GM18873 (cell line): Measurements from ENCODE around the gene ZNF831.

Source experiments
- ATAC-seq: cut with Tn5 transposase; IDR thresholded peaks from one replicate; pipeline ENCODE4 v1.9.1; 2021; ENCODE audit warnings: mild to moderate bottlenecking, moderate library complexity, moderate number of reproducible peaks; ENCODE audit not compliant: unreplicated experiment, low FRiP score

ZNF831 gene

DNA sequence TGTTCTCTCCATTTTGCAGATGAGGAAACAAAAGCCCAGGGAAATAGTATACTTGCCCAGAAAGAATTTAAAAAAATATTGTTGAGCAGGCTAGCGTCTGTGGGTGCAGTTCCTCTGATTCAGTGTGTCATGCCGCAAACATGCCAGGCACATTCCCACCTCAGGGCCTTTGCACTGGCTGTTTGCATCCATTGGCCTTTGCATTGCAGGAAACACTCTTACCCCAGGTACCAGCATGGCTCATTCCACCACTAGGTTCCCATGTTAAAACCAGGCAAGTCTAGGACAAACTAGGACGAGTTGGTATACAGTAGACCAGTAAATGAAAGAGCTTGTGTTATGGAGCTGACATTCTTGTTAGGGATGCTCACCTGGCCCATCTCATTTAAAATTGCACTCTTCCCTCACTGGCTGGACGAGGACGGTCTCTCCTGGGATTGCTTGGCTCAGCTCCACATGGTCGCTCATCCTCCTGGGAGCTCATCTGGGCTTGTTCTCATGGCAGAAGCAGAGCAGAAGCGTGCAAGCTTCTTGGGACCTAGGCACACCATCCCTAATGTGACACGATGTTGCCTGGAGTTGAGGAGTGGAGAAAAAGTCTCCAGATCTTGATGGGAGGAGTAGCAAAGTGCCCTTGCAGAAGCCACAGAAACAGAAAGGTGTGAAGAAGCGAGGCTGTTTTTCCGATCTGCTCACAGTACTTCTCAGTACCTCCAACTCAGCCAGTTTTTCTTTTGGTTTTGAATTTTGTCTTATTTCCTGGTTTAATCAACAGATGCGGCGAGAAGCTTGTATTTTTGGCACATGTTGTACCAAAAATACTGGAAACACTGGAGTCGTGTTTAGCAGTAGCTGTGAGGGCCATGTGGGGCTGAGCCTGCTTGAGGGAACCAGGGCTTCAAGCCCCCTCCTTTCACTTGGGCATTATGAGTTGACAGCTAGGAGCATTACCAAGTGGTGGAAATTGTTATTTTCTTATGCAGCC lies 13.9 kb downstream of the ZNF831 start:
- no peak for ATAC-seq

GRCh38 chr20:59178983-59179595 lies 15.5 kb downstream of the ZNF831 start:
- ATAC-seq: no peak

GRCh38 chr20:59179988-59180387 lies 16.4 kb downstream of the ZNF831 start:
- no peak for ATAC-seq

GRCh38 chr20:59181936-59182335 lies 18.3 kb downstream of the ZNF831 start:
- no peak for ATAC-seq

DNA sequence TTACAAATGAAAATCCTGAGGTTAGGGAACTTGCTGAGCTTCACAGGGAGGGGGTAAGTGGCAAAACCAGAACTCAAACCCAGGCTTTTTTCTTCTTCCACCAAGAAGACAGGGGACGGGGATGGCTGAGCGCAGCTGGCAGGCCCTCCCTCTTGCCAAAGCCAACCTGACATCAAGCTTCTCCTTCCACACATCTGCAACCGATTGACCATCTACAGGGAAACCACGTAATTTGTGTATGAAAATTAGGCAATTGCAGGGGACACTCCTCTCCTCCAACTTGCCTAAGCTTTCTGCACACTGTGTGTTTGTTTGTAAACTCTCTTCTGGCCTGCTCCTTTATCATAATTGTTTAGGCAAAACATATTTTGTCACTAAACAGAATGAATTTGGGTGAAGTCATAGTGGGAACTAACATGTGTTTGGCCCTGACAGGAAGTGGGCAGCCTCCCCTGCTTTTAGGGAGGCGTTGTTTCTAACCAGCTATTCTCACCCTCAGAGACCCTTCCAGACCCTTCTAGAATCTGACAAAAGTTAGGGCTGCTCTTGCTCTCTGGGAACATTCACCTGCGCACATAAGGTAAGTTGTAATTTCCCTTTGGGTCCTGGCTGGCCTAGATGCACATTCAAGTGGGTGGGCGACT lies 18.9 kb downstream of the ZNF831 start:
- no peak for ATAC-seq

- no peak for ATAC-seq
Observed at GRCh38 chr20:59183751-59184150, 20.1 kb downstream of the ZNF831 start.

DNA sequence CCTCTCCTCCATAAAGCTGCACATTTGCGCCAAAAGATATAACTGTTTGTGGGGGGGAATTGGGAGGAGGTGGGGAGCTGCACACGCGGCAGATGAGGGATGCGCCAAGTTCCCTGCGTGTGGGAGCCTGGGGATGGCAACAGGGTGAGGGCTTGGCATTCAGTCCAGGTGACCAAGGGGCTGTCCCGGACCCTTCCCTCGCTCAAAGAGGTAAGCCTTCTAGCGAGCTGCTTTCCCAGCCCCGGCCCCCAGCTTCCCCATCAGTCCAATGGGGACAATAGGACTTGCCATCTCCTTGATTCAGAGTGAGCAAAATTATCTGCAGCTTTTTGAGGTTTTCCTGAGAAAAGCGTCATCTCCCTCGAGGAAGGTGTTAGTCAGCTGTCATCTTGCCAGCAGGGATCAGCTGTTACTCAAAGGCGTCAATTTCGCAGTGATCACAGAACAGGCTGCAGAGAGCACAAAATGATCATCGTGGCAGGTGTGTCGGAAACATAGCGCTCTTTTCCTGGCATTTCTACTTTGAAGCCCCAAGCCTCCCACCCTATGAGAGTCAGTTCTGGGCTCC lies 21.3 kb downstream of the ZNF831 start:
- no peak for ATAC-seq

DNA sequence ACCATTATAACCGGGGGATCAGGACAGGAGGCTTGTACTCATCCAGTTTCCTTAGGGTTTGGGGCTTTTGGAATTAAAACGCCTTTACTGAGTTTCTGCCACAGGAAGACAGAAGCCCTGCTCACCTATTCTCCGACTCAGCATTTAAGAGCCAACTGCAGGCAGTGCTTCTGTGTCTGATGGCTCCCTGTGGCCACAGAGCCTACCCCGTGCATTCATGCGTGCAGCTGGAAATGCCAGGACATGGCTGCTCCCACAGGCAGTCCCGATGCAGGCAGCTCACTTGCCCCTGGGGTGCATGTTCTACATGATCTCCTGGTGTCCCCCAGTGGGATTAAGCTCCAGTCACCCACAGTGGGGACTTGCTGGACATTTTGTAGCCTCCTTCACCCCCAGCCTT lies 22.2 kb downstream of the ZNF831 start:
- no peak for ATAC-seq

DNA sequence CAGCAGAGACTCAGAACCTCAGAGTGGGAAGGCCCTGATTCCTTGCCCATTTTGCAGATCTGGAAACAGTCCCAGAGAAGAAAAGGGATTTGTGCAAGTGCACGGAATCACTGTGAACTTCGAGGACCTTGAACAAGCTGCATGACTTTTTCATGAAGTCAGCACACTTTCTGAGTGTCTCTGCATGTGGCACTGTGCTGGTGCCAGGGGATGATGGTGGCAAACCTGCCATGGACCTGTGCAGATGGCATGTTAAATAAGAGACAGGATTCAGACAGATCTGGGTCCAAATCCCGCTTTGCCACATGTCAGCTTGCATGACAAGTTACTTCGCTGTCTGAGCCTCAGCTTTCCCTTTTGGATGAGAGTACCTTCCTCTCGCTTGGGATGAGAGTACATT lies 26.8 kb downstream of the ZNF831 start:
- no peak for ATAC-seq

DNA sequence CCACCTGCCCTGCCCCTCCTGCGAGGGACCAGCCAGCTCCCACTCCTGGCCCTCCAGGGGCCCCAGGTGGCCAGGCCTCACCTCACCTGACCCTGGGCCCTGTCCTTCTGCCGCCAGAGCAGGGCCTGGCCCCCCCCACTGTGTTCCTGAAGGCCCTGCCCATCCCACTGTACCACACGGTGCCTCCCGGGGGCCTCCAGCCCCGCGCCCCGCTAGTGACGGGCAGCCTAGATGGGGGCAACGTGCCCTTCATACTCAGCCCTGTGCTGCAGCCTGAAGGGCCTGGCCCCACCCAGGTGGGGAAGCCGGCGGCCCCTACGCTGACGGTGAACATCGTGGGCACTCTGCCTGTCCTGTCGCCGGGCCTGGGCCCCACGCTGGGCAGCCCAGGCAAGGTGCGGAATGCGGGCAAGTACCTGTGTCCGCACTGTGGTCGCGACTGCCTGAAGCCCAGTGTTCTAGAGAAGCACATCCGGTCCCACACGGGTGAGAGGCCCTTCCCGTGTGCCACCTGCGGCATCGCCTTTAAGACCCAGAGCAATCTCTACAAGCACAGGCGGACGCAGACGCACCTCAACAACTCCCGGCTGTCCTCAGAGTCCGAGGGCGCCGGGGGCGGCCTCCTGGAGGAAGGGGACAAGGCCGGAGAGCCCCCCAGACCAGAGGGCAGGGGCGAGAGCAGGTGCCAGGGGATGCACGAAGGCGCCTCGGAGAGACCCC lies 27.6 kb downstream of the ZNF831 start:
- ATAC-seq: no peak

DNA sequence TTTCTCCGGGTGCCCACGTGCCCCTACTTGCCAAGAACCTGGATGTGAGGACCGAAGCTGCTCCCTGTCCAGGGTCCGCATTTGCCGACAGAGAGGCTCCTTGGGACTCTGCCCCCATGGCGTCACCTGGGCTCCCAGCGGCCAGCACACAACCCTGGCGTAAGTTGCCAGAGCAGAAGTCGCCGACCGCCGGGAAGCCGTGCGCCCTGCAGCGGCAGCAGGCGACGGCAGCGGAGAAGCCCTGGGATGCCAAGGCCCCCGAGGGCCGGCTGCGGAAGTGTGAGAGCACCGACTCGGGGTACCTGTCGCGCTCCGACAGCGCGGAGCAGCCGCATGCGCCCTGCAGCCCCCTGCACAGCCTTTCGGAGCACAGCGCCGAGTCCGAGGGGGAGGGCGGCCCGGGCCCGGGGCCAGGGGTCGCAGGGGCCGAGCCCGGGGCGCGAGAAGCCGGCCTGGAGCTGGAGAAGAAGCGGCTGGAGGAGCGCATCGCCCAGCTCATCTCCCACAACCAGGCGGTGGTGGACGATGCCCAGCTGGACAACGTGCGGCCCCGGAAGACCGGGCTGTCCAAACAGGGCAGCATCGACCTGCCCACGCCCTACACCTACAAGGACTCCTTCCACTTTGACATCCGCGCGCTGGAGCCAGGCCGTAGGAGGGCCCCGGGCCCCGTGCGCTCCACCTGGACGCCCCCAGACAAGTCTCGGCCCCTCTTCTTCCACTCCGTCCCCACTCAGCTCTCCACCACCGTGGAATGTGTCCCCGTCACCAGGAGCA lies 28.3 kb downstream of the ZNF831 start:
- ATAC-seq: no peak

- no peak for ATAC-seq
Observed at GRCh38 chr20:59192533-59192896, 28.9 kb downstream of the ZNF831 start.

DNA sequence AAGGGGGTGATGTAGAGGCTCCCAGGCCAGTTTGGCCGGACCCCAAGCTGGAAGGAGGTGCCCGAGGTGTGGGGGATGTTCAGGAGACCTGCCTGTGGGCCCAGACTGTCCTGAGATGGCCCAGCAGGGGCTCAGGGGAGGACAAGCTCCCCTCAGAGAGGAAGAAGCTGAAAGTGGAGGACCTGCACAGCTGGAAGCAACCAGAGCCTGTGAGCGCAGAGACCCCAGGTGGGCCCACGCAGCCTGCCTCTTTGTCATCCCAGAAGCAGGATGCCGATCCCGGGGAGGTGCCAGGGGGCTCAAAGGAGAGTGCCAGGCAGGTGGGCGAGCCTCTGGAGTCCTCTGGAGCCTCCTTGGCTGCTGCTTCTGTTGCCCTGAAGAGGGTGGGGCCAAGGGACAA lies 29.7 kb downstream of the ZNF831 start:
- ATAC-seq: no peak

DNA sequence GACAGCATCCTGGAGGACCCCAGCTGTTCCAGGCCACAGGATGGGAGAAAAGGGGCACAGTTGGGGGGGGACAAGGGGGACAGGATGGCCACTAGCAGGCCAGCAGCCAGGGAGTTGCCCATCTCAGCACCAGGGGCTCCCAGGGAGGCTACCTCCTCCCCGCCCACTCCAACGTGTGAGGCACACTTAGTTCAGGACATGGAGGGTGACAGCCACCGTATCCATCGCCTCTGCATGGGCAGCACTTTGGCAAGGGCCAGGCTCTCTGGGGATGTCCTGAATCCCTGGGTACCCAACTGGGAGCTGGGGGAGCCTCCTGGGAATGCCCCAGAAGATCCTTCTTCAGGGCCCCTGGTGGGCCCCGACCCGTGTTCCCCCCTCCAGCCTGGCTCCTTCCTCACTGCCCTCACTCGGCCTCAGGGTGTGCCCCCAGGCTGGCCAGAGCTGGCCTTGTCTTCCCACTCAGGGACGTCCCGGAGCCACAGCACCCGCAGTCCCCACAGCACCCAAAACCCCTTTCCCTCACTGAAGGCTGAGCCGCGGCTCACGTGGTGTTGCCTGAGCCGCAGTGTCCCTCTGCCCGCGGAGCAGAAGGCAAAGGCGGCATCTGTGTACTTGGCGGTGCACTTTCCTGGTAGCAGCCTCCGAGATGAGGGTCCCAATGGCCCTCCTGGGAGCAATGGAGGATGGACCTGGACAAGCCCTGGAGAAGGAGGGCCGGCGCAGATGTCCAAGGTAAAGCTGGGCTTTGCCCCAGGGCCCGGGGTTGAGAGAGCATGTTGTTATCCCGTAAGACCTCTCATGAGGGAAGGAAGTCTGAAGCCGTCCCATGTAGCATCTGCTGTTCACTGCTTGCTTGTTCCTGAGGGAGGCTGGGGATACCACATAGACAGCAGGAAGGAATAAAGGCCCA lies 30.7 kb downstream of the ZNF831 start:
- no peak for ATAC-seq

- no peak for ATAC-seq
Observed at GRCh38 chr20:59195316-59195993, 31.8 kb downstream of the ZNF831 start.

DNA sequence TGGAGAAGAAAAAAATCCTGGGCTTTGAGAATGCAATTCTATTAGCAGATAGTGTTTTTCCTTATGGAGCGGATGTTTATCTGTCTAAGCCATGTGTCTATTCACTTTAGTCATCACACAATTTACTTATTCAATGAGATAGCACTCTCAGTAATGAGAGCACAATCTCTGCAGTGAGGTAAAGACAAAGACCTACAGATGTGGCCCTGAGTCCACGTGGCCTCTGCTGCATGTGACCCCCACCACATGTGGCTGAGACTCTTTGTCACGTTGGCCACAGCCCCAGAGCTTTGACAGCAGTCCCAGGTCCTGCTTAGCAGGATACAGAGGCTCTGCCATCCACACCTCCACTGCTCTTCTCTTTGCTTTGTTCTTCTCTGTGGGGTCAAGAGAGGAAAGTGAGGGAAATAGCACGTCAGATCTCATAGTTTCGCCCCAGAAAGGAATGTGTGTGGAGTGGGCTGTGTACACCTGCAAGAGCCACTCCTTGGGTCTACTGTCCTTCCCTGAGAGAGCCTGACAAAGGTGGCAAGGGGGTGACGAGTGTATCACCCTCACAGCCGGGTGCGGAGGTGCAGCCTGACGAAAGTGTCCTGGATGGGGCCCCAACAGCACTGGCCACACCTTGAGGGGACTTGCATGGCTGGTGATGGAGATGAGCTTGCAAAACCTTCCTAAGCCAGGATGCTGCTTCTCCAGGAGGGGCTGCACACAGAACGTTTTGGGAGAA lies 40.7 kb downstream of the ZNF831 start:
- ATAC-seq: no peak

- no peak for ATAC-seq
Observed at GRCh38 chr20:59205044-59205443, 41.4 kb downstream of the ZNF831 start.
